Kidney epithelial cell (primary cell): ENCODE data around the gene STIL. TPM values are rescaled to one million over a fixed set of nuclear protein-coding genes. Genes with fewer than 3 reads are reported as not detected.
"Not testable (repeated sequence)": the region's sequence is repeated elsewhere in the genome, so short reads cannot be mapped to it uniquely, and the experiment has no call there.

Experiments used
- DNase-seq: peaks from one replicate; pipeline ENCODE4 v3.0.0-alpha.2; 2010; ENCODE audit warnings: low read depth
- H3K27me3 ChIP-seq: 2 replicates; pipeline ENCODE4 v1.6.0; 2011; ENCODE audit warnings: low read length; ENCODE audit not compliant: control insufficient read depth, insufficient read depth
- H3K36me3 ChIP-seq: 2 replicates; pipeline ENCODE4 v1.5.1; 2011; ENCODE audit warnings: low read length; ENCODE audit not compliant: control insufficient read depth, insufficient read depth
- H3K4me3 ChIP-seq: 2 replicates; pipeline ENCODE4 v1.5.1; 2011; ENCODE audit warnings: low read depth, mild to moderate bottlenecking, control low read depth, low read length
- total RNA-seq: library from RNA; depleted of rRNA; stranded (reverse); fragments of >200 nt; gene quantifications from 2 replicates; pipeline ENCODE4 v1.2.3, GENCODE V29; 2015
- TF ChIP-seq, protein P1 (sequence below): IDR thresholded peaks from 2 replicates; pipeline ENCODE4 v1.5.1; 2011; ENCODE audit warnings: mild to moderate bottlenecking, moderate library complexity, low read length, control low read depth, inconsistent platforms; ENCODE audit not compliant: insufficient read depth, poor library complexity, severe bottlenecking

Gene STIL
- total RNA-seq, 1 donor from 2014 or later: 5.5 TPM

DNA sequence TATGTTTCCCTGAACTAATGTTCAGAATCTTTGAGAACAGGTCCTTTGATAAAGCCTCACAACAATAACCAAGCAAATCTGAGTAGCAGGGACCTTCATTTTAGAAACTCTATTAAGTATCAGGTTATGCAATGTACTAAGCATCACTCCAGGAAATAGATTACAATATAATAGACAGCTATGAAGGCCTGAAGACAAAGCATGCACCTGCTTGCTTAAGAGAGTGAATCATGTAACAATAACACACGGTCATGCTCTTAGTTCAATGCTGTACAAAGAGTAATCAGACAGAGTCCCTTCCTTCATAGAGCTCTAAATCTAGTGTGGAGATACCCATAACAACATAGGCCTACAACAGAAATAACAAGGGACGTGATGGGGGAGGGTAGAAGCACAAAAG lies 11.6 kb upstream of the STIL start:
- peak; percentile 49 for DNase-seq
- TF ChIP-seq, protein P1, sequence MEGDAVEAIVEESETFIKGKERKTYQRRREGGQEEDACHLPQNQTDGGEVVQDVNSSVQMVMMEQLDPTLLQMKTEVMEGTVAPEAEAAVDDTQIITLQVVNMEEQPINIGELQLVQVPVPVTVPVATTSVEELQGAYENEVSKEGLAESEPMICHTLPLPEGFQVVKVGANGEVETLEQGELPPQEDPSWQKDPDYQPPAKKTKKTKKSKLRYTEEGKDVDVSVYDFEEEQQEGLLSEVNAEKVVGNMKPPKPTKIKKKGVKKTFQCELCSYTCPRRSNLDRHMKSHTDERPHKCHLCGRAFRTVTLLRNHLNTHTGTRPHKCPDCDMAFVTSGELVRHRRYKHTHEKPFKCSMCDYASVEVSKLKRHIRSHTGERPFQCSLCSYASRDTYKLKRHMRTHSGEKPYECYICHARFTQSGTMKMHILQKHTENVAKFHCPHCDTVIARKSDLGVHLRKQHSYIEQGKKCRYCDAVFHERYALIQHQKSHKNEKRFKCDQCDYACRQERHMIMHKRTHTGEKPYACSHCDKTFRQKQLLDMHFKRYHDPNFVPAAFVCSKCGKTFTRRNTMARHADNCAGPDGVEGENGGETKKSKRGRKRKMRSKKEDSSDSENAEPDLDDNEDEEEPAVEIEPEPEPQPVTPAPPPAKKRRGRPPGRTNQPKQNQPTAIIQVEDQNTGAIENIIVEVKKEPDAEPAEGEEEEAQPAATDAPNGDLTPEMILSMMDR: no peak
- no peak overlapping the region for H3K4me3 ChIP-seq
- no peaks in the 10 kb centered on the region for H3K27me3 ChIP-seq
- H3K36me3 ChIP-seq: no peaks in the 10 kb centered on the region

DNA sequence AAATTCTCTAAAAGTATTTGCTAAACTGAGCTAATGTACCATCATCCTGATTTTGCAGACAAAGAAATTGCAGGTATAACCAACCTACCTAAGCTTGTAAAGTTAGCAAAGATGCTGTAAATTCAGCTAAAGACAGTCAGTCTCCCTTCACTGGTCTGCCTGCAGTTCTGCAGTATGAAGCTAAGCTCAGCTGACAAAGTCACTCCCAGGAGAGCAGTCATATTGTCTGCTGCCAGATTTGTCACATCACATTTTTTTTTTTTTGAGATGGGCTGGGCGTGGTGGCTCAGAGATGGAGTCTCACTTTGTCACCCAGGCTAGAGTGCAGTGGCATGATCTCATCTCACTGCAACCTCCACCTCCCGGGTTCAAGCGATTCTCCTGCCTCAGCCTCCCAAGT lies 10.7 kb upstream of the STIL start:
- Histone ChIP-seq H3K36me3 (no peaks in the 10 kb centered on the region), H3K4me3 (no peak overlapping the region), H3K27me3 (no peaks in the 10 kb centered on the region)
- TF ChIP-seq, protein P1: no peak
- no peak for DNase-seq

DNA sequence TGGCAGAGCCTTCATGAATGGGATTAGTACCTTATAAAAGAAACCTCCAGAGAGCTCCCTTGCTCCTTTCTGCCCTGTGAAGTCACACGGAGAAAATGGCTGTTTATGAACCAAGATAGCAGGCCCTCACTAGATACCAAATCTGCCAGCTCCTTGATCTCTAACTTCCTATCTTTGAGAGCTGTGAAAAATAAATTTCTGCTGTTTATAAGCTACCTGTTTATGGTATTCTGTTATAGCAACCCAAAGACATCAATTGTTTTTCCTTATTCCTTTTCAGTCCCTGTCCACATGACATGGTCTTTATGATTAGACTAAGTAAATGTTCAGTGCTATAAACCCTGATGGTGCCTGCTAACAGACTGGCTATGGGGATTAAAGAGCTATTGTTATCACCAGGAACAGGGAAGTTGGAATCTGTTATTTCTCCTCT lies 9.7 kb upstream of the STIL start:
- Histone ChIP-seq H3K36me3 (no peaks in the 10 kb centered on the region), H3K27me3 (no peaks in the 10 kb centered on the region), H3K4me3 (no peak overlapping the region)
- no peak for DNase-seq
- TF ChIP-seq, protein P1: no peak

DNA sequence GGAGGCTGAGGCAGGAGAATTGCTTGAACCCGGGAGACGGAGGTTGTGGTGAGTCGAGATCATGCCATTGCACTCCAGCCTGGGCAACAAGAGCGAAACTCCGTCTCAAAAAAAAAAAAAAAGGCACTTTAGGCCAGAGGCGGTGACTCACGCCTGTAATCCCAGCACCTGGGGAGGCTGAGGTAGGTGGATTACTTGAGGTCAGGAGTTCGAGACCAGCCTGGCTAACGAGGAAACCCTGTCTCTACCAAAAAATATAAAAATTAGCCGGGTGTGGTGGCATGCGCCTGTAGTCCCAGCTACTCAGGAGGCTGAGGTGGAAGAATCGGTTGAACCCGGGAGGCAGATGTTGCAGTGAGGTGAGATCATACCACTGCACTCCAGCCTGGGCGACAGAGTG lies 6.0 kb upstream of the STIL start:
- H3K27me3 ChIP-seq, H3K36me3 ChIP-seq, DNase-seq, H3K4me3 ChIP-seq: not testable (repeated sequence)

DNA sequence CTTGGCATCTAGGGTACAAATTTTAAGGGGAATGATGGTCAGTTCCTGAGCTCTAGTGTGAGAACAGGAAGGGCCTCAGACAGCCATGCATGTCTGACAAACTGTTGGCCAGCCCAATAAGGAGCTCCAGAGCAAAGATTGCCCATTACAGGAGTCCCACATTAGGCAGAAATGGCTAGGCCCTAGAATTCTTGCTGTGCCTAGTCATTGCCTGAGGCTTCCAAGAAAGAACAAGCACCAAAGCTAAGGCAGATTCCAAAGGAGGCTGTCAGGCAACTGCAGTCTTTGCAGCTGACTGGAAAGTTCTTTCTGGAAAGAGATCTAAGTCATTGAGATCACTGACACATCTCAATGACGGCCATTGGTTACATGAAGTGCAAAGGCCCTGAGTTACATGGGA lies 3.9 kb upstream of the STIL start:
- Histone ChIP-seq H3K36me3 (no peaks in the 10 kb centered on the region), H3K4me3 (no peak overlapping the region), H3K27me3 (no peaks in the 10 kb centered on the region)
- TF ChIP-seq, protein P1: no peak
- no peak for DNase-seq

DNA sequence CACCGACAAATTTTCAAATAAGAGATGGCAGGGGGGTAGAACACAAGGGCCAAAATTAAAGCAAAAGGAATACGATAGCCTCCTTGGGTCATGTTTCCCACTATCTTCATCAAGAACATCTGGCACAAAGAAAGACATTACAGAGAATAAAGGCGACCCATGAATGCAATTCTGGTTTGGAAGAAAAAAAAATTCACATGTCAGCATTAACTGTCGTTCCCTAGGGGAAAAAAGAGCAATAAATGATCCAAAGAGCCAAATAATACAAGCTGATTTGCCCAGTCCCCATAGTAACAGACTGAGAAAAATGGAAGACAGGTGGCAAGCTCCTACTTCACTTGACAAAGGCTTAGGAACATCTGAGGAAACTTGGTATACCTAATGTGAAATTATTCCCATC lies 4.5 kb downstream of the STIL start:
- DNase-seq: no peak
- Histone ChIP-seq H3K27me3 (no peaks in the 10 kb centered on the region), H3K4me3 (no peak overlapping the region), H3K36me3 (no peaks in the 10 kb centered on the region)
- TF ChIP-seq, protein P1: no peak

DNA sequence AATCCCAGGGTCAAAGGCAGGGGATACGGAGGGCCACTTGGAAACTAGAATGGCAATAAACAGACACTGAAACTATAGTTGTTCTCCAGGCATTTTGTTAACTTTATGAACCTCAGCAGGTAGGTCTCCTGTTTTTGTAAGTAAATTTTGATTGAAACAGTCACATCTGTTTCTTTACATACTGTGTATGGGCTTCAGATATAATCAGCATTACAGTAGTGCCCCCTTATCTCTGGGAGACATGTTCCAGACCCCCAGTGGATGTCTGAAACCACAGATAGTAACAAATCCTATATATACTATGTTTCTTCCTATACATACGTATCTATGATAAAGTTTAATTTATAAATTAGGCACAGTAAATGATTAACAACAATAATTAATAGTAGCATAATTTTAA lies 11.5 kb downstream of the STIL start:
- DNase-seq: no peak
- TF ChIP-seq, protein P1: no peak
- H3K36me3 ChIP-seq: peaks cover 2% of the 10 kb centered on the region
- H3K27me3 ChIP-seq: no peaks in the 10 kb centered on the region
- H3K4me3 ChIP-seq: no peak overlapping the region
